Stimulated activated CD4-positive, alpha-beta T cell treated with anti-CD3 and anti-CD28 coated beads, Interleukin-1b, Interleukin-23, amount 100 ng/mL, for 1 hour (primary cell): Measurements from ENCODE around the gene VAT1.
"Not testable (repeated sequence)": the region's sequence is repeated elsewhere in the genome, so short reads cannot be mapped to it uniquely, and the experiment has no call there.

Experiments used
- DNase-seq, 2 donors: peaks; one replicate each; pipeline ENCODE4 v3.0.0-alpha.2; 2020; ENCODE audit warnings: low read depth in 2 of 2

VAT1 gene

GRCh38 chr17:43006639-43007551 lies 15.3 kb downstream of the VAT1 start, which contains the start of gene IFI35:
IFI35 (plus strand) TSS chr17:43006784; CDS start chr17:43006948, 164 bp downstream.
- DNase-seq: peak; percentile 65 to 70

DNA sequence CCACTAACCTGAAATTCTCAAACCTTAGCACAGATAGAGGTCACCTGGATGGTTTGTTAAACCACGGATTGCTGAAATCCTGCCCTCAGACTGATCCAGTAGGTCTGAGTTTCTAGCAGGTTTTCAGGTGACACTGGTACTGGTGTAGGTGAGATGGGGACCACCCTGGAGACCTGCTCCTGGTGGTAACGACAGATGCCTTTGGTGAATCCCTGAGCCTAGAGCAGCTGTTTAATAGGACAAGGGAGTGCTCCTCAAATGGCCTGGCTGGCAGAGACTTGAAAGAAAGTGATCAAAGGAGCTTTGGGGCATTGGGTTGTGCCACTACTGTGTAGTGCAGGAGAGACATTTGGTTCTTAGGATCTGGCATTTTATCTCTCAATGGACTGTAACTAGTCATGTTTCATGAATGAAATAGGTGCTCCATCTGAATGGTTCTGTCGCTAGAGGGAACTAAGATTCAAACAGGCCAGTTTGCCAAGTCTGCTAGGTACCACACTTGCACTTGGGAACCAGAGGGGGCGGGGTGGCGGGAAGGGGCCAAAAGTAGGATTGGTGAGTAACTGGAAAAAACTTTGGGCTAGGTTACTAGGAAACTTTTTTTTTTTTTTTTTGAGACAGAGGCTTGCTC lies 18.5 kb downstream of the VAT1 start:
- DNase-seq: no peak

- not testable (repeated sequence) for DNase-seq
These were observed 21.3 kb downstream of the VAT1 start for GRCh38 chr17:43000894-43001293.

DNA sequence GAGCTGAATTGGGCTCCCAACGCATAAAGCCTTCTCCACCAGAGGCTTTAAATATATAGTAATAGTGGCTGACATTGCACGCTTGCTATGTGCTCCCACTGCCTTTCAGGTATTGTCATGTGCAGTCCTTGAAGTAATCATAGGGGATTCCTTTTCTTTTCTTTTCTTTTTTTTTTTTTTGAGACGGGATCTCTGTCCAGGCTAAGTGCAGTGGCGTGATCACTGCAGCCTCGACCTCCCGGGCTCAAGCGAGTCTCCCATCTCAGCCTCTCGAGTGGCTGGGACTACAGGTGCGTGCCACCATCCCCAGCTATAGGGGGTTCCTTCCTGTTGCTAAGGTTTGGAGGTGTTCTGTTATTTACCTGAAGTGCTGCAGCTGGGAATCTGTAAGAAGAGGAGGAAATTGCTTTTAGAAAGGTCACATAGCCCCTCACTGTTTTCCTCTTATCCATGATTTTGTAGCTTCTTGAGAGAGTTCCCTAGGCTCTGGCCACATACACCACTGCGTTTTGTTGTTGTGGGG lies 23.1 kb downstream of the VAT1 start:
- DNase-seq: no peak

- peak; percentile 93 to 95 for DNase-seq
These were observed 23.9 kb downstream of the VAT1 start, which contains the start of gene RPL27 for GRCh38 chr17:42997984-42998938. RPL27 (plus strand) TSS chr17:42998419; CDS start chr17:42998751, 332 bp downstream.

GRCh38 chr17:42997390-42997983 lies 24.7 kb downstream of the VAT1 start:
- DNase-seq: no peak

DNA sequence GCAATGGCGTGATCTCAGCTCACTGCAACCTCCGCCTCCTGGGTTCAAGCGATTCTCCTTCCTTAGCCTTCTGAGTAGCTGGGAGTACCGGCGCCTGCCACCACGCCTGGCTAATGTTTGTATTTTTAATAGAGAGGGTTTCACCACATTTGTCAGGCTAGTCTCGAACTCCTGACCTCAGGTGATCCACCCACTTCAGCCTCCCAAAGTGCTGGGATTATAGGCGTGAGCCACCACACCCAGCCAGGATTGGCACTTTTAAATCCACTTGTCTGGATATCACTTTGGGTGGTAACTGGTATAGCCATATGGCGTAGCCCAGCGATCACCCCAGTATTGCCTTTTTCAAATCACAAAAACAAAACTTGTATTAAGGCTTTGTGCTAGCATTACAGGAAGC lies 28.3 kb downstream of the VAT1 start:
- DNase-seq: not testable (repeated sequence)

GRCh38 chr17:42992872-42993271 lies 29.3 kb downstream of the VAT1 start:
- no peak for DNase-seq

- DNase-seq: no peak
These were observed 30.7 kb downstream of the VAT1 start for GRCh38 chr17:42991471-42991870.

- no peak for DNase-seq
These were observed 32.2 kb downstream of the VAT1 start for GRCh38 chr17:42989726-42990652.

GRCh38 chr17:42989141-42989540 lies 33.0 kb downstream of the VAT1 start:
- DNase-seq: no peak

GRCh38 chr17:42985225-42985624 lies 37.0 kb downstream of the VAT1 start:
- no peak for DNase-seq

GRCh38 chr17:42982266-42982665 lies 39.9 kb downstream of the VAT1 start:
- DNase-seq: no peak

GRCh38 chr17:42980766-42981397 lies 41.3 kb downstream of the VAT1 start:
- DNase-seq: no peak

GRCh38 chr17:42980274-42980765 lies 41.9 kb downstream of the VAT1 start, which contains the start of gene RUNDC1:
RUNDC1 (plus strand) TSS chr17:42980565; CDS start chr17:42980577, 12 bp downstream.
- DNase-seq: peak; percentile 79 to 85

GRCh38 chr17:42979511-42980273 lies 42.5 kb downstream of the VAT1 start, which contains the start of gene PTGES3L:
PTGES3L (minus strand) TSS chr17:42980080; CDS start chr17:42980053, 27 bp downstream.
- DNase-seq: no peak

DNA sequence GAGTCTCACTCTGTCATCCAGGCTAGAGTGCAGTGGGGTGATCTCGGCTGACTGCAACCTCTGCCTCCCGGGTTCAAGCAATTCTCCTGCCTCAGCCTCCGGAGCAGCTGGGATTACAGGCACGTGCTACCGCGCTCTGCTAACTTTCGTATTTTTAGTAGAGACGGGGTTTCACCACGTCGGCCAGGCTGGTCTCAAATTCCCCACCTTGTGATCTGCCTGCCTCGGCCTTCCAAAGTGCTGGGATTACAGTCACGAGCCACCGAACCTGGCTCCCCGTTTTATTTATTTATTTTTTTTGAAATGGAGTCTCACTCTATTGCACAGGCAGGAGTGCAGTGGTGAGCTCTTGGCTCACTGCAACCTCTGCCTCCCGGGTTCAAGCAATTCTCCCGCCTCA lies 46.5 kb downstream of the VAT1 start:
- DNase-seq: not testable (repeated sequence)

GRCh38 chr17:42975265-42975664 lies 46.9 kb downstream of the VAT1 start:
- DNase-seq: no peak
